ENCODE results near the gene MACROD2.

Gene MACROD2

DNA sequence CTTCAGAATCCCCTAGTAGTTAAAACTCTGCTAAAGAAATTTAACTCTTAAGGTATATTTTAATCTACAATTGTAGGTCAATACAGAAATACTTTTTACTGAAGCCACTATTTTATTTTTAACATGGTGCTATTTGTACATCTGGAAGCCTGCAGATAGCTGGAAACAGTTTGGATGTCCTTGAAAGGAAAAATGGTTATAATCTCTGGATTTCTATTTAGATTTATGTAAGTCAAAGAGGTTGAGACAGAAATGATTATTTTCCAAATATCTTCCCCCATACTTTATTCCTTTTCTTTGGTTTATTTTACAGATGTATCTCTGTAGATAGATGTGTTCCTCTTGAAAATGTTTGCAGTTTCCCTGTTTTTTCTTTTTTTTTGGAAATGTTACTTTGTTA is 1575.7 kb downstream of the MACROD2 start:
- no peaks in the 10 kb centered on the region for H3K36me3 ChIP-seq
- H3K4me3 ChIP-seq (ENCODE audit: low read depth in 1 of 2, low read length in 1 of 2), result no peak overlapping the region
- no peaks in the 10 kb centered on the region for H3K4me1 ChIP-seq (ENCODE audit: control insufficient read depth in 1 of 2, insufficient read depth in 1 of 2, low read depth in 1 of 2, low read length in 1 of 2)
- TF ChIP-seq, protein P1, sequence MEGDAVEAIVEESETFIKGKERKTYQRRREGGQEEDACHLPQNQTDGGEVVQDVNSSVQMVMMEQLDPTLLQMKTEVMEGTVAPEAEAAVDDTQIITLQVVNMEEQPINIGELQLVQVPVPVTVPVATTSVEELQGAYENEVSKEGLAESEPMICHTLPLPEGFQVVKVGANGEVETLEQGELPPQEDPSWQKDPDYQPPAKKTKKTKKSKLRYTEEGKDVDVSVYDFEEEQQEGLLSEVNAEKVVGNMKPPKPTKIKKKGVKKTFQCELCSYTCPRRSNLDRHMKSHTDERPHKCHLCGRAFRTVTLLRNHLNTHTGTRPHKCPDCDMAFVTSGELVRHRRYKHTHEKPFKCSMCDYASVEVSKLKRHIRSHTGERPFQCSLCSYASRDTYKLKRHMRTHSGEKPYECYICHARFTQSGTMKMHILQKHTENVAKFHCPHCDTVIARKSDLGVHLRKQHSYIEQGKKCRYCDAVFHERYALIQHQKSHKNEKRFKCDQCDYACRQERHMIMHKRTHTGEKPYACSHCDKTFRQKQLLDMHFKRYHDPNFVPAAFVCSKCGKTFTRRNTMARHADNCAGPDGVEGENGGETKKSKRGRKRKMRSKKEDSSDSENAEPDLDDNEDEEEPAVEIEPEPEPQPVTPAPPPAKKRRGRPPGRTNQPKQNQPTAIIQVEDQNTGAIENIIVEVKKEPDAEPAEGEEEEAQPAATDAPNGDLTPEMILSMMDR (IDR thresholded peaks at IDR 0.05), result no peak
- H3K9me3 ChIP-seq, result no peaks in the 10 kb centered on the region
- H3K27me3 ChIP-seq, result no peaks in the 10 kb centered on the region
- no peak overlapping the region for H3K27ac ChIP-seq

GRCh38 chr20:15575255-15575654 is 1579.9 kb downstream of the MACROD2 start:
- no peaks in the 10 kb centered on the region for H3K36me3 ChIP-seq
- TF ChIP-seq, protein P1 (IDR thresholded peaks at IDR 0.05), result no peak
- H3K4me3 ChIP-seq (ENCODE audit: low read depth in 1 of 2, low read length in 1 of 2), result no peak overlapping the region
- no peaks in the 10 kb centered on the region for H3K4me1 ChIP-seq (ENCODE audit: control insufficient read depth in 1 of 2, insufficient read depth in 1 of 2, low read depth in 1 of 2, low read length in 1 of 2)
- H3K27ac ChIP-seq, result no peak overlapping the region
- no peaks in the 10 kb centered on the region for H3K27me3 ChIP-seq
- H3K9me3 ChIP-seq, result no peaks in the 10 kb centered on the region

DNA sequence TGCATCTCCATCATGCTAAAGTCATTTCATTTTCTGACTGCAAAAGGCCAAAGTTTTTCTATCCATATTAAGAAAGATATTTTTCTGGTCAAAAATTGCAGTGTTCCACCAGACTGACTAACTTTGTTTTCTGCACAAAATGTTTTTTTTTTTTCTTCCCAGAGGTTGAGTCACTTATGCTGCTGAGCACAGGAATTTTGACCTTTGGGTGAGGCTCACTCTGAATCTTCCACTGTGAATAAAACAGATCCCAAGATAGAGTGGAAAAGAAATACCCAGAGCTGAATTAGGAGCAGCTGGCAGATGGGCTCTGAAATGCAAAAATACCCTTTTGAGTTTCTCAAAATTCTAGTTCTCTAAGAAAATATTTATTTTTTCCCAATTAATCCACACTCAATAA is 1581.1 kb downstream of the MACROD2 start:
- no peaks in the 10 kb centered on the region for H3K9me3 ChIP-seq
- TF ChIP-seq, protein P1 (IDR thresholded peaks at IDR 0.05), result no peak
- H3K27ac ChIP-seq, result no peak overlapping the region

GRCh38 chr20:15578113-15578512 is 1582.8 kb downstream of the MACROD2 start:
- Histone ChIP-seq H3K27me3 (no peaks in the 10 kb centered on the region), H3K4me3 (ENCODE audit: low read depth in 1 of 2, low read length in 1 of 2) (no peak overlapping the region), H3K4me1 (ENCODE audit: control insufficient read depth in 1 of 2, insufficient read depth in 1 of 2, low read depth in 1 of 2, low read length in 1 of 2) (no peaks in the 10 kb centered on the region), H3K27ac (no peak overlapping the region), H3K36me3 (no peaks in the 10 kb centered on the region), H3K9me3 (no peaks in the 10 kb centered on the region)
- TF ChIP-seq, protein P1 (IDR thresholded peaks at IDR 0.05), result no peak

More for the DNA sequence above, 1581.1 kb downstream of the MACROD2 start:
- Histone ChIP-seq H3K4me3 (ENCODE audit: low read depth in 1 of 2, low read length in 1 of 2) (no peak overlapping the region), H3K27me3 (no peaks in the 10 kb centered on the region), H3K36me3 (no peaks in the 10 kb centered on the region), H3K4me1 (ENCODE audit: control insufficient read depth in 1 of 2, insufficient read depth in 1 of 2, low read depth in 1 of 2, low read length in 1 of 2) (no peaks in the 10 kb centered on the region)

DNA sequence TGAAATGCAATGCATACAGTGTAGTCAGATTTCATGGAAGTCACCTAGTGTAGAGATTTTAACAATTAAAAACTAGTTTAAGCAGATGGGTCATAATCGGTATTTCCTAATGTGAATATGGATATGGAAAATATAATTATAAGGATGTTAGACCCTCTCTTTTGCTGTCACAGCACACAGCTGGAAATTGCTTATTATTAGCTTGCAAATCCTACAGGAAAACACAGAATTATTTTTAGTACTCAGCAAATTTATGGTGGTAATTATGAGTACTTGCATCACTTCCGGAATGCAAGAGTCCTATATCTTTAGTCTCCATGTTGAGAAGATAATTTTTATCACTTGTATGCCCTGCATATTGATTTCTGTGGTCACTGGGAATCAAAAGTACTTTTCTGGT is 1584.4 kb downstream of the MACROD2 start:
- TF ChIP-seq, protein P1 (IDR thresholded peaks at IDR 0.05), result no peak
- H3K27ac ChIP-seq, result no peak overlapping the region
- no peaks in the 10 kb centered on the region for H3K9me3 ChIP-seq
- H3K36me3 ChIP-seq, result no peaks in the 10 kb centered on the region
- H3K27me3 ChIP-seq, result no peaks in the 10 kb centered on the region
- H3K4me1 ChIP-seq (ENCODE audit: control insufficient read depth in 1 of 2, insufficient read depth in 1 of 2, low read depth in 1 of 2, low read length in 1 of 2), result no peaks in the 10 kb centered on the region
- H3K4me3 ChIP-seq (ENCODE audit: low read depth in 1 of 2, low read length in 1 of 2), result no peak overlapping the region
